Measurements from ENCODE around the gene BTBD2. TPM values are rescaled to one million over a fixed set of nuclear protein-coding genes. Genes with fewer than 3 reads are reported as not detected.
A peak's percentile ranks its signal among the peaks of the same experiment; 100 is the strongest.

The BTBD2 gene
- total and polyA plus RNA-seq, 2 of the 13 experiments (the other 11 are each of a cell fraction or from before 2014, with no cell fraction given), result 28.1 to 45.3 TPM

GRCh38 chr19:2050991-2051772 is 35.7 kb upstream of the BTBD2 start, which contains the start of gene MKNK2 (continued):
- TF ChIP-seq, protein P1, sequence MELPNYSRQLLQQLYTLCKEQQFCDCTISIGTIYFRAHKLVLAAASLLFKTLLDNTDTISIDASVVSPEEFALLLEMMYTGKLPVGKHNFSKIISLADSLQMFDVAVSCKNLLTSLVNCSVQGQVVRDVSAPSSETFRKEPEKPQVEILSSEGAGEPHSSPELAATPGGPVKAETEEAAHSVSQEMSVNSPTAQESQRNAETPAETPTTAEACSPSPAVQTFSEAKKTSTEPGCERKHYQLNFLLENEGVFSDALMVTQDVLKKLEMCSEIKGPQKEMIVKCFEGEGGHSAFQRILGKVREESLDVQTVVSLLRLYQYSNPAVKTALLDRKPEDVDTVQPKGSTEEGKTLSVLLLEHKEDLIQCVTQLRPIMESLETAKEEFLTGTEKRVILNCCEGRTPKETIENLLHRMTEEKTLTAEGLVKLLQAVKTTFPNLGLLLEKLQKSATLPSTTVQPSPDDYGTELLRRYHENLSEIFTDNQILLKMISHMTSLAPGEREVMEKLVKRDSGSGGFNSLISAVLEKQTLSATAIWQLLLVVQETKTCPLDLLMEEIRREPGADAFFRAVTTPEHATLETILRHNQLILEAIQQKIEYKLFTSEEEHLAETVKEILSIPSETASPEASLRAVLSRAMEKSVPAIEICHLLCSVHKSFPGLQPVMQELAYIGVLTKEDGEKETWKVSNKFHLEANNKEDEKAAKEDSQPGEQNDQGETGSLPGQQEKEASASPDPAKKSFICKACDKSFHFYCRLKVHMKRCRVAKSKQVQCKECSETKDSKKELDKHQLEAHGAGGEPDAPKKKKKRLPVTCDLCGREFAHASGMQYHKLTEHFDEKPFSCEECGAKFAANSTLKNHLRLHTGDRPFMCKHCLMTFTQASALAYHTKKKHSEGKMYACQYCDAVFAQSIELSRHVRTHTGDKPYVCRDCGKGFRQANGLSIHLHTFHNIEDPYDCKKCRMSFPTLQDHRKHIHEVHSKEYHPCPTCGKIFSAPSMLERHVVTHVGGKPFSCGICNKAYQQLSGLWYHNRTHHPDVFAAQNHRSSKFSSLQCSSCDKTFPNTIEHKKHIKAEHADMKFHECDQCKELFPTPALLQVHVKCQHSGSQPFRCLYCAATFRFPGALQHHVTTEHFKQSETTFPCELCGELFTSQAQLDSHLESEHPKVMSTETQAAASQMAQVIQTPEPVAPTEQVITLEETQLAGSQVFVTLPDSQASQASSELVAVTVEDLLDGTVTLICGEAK (IDR thresholded peaks at IDR 0.05), result no peak
- TF ChIP-seq, protein P1 (CRISPR knock-in tag; IDR thresholded peaks at IDR 0.05), result peak; percentile 91
- TF ChIP-seq ZSCAN20 (CRISPR knock-in tag; IDR thresholded peaks at IDR 0.05; ENCODE audit: borderline replicate concordance) (no peak), ZNF879 (CRISPR knock-in tag; IDR thresholded peaks at IDR 0.05) (0 out of 2 replicates have a peak, but pooled peaks have one; percentile 67), CCDC6 (CRISPR knock-in tag; IDR thresholded peaks at IDR 0.05) (peak; percentile 48), ZNF552 (CRISPR knock-in tag; IDR thresholded peaks at IDR 0.05; ENCODE audit: borderline replicate concordance) (peak; percentile 90; the same call in 1 of the 2 replicates), MXI1 (IDR thresholded peaks at IDR 0.05; ENCODE audit: borderline replicate concordance, low read depth, low read length) (peak; percentile 87; the same call in 2 of the 3 replicates), SAFB2 (CRISPR knock-in tag; IDR thresholded peaks at IDR 0.05; ENCODE audit: borderline replicate concordance, low read depth) (peak; percentile 87; the same call in 1 of the 2 replicates), PHB2 (IDR thresholded peaks at IDR 0.05; ENCODE audit: partially characterized antibody) (no peak), CREB3 (CRISPR knock-in tag; IDR thresholded peaks at IDR 0.05) (no peak), PAF1 (CRISPR knock-in tag; IDR thresholded peaks at IDR 0.05) (no peak), SAP130 (CRISPR knock-in tag; IDR thresholded peaks at IDR 0.05; ENCODE audit: low read depth) (peak; percentile 60; the same call in 1 of the 2 replicates), KDM1A (CRISPR knock-in tag; IDR thresholded peaks at IDR 0.05) (peak; percentile 99)

All from HepG2 (cell line).